CD4-positive, alpha-beta T cell (primary cell): Measurements from ENCODE around the gene ZNF385D. TPM values are rescaled to one million over a fixed set of nuclear protein-coding genes. Genes with fewer than 3 reads are reported as not detected.

ENCODE experiments used
- ATAC-seq: fragments of 200-7000 bp; cut with Tn5 transposase; one replicate; pipeline ENCODE4 v1.10.0; 2022; ENCODE audit warnings: mild to moderate bottlenecking; ENCODE audit not compliant: poor library complexity
- CTCF ChIA-PET: fragments of 350-600 bp; sonication (Branson Sonifier 250); formaldehyde crosslinking; loops from one replicate; lab custom pipeline; 2021; ENCODE audit warnings: antibody characterized with exemption, inconsistent platforms; lab: Charles Lee
- POLR2A ChIA-PET: fragments of 350-600 bp; sonication (Branson Sonifier 250); formaldehyde crosslinking; loops from one replicate; lab custom pipeline; 2021; ENCODE audit warnings: antibody characterized with exemption, inconsistent platforms; lab: Charles Lee
- DNase-seq, 14 experiments: peaks; one replicate each; pipeline ENCODE4 v3.0.0-alpha.2; 2013 to 2020; ENCODE audit warnings: mixed read lengths in 2 of 14
- H3K27ac ChIP-seq, 2 donors: one replicate each; pipeline versions ENCODE4 v1.5.1 to v1.7.0; 2013; ENCODE audit warnings: low read length in 2 of 2, low read depth in 1 of 2, mild to moderate bottlenecking in 1 of 2
- H3K27me3 ChIP-seq, 2 experiments: 1 replicate in 1 of 2; 2 replicates in 1 of 2; pipeline versions ENCODE4 v1.6.1 to v1.7.0; 2013; ENCODE audit warnings: low read length in 2 of 2, control low read depth in 1 of 2, mild to moderate bottlenecking in 1 of 2, moderate library complexity in 1 of 2; ENCODE audit not compliant: insufficient read depth in 2 of 2, control insufficient read depth in 1 of 2
- H3K36me3 ChIP-seq: one replicate; pipeline ENCODE4 v1.6.1; 2013; ENCODE audit warnings: low read length, control low read depth; ENCODE audit not compliant: insufficient read depth
- H3K4me1 ChIP-seq: one replicate; pipeline ENCODE4 v1.6.1; 2013; ENCODE audit warnings: low read length, control low read depth; ENCODE audit not compliant: insufficient read depth
- H3K4me3 ChIP-seq: one replicate; pipeline ENCODE4 v1.5.1; 2013; ENCODE audit warnings: mild to moderate bottlenecking, low read length, moderate library complexity
- H3K9me3 ChIP-seq, 2 experiments: 1 replicate in 1 of 2; 2 replicates in 1 of 2; pipeline versions ENCODE4 v1.6.1 to v1.7.0; 2013; ENCODE audit warnings: low read length in 2 of 2, mild to moderate bottlenecking in 2 of 2, control low read depth in 1 of 2, moderate library complexity in 1 of 2; ENCODE audit not compliant: control insufficient read depth in 1 of 2, insufficient read depth in 1 of 2
- H3K27ac Mint-ChIP-seq: one replicate; pipeline ENCODE4 v1.8.0; 2020; ENCODE audit warnings: mixed read lengths
- H3K27me3 Mint-ChIP-seq: one replicate; pipeline ENCODE4 v1.8.0; 2021; ENCODE audit warnings: mixed read lengths
- H3K36me3 Mint-ChIP-seq: one replicate; pipeline ENCODE4 v1.8.0; 2021; ENCODE audit warnings: low read depth, mixed read lengths
- H3K4me1 Mint-ChIP-seq: one replicate; pipeline ENCODE4 v1.8.0; 2021; ENCODE audit warnings: low read depth, mixed read lengths
- H3K4me3 Mint-ChIP-seq: one replicate; pipeline ENCODE4 v1.8.0; 2020; ENCODE audit warnings: mild to moderate bottlenecking, mixed read lengths
- H3K9me3 Mint-ChIP-seq: one replicate; pipeline ENCODE4 v1.8.0; 2020; ENCODE audit warnings: mixed read lengths
- CTCF ChIP-seq: fragments of 200-600 bp; IDR thresholded peaks from one replicate; pipeline ENCODE4 v1.8.0; 2022; ENCODE audit warnings: antibody characterized with exemption, mild to moderate bottlenecking
- intact Hi-C, 2 experiments: fragments of 100-400 bp; cut with DNase I in 1 of 2; cut with micrococcal nuclease in 1 of 2; formaldehyde crosslinking; loops; one replicate each; pipeline versions ENCODE4 v1.15.1 to v1.9.0; 2023 to 2025; cut with DNase I, micrococcal nuclease
- total RNA-seq, 174 experiments: library from RNA in 2 of 174; stranded (reverse) in 2 of 174; gene quantifications; one replicate each; pipeline ENCODE4 v1.2.3 and lab custom pipeline; 2021 to 2026

ZNF385D gene
- total RNA-seq, 2 experiments from 2014 or later = not detected

- Histone ChIP-seq H3K27me3 (no peaks in the 10 kb centered on the region), H3K27ac (no peak overlapping the region), H3K36me3 (no peaks in the 10 kb centered on the region), H3K4me1 (no peaks in the 10 kb centered on the region), H3K9me3 (no peaks in the 10 kb centered on the region), H3K4me3 (no peak overlapping the region)
- Mint-ChIP-seq H3K27ac (no peak overlapping the region), H3K9me3 (peaks cover 6% of the 10 kb centered on the region), H3K27me3 (no peaks in the 10 kb centered on the region), H3K36me3 (no peaks in the 10 kb centered on the region), H3K4me1 (no peaks in the 10 kb centered on the region), H3K4me3 (no peak overlapping the region)
- POLR2A ChIA-PET = no interaction called here
- intact Hi-C loops = no loop called here
- CTCF ChIA-PET = no interaction called here
- ATAC-seq (no peak), DNase-seq (no peak)
- no peak for TF ChIP-seq CTCF
Observed at GRCh38 chr3:21654241-21654640, 96.8 kb downstream of the ZNF385D start.

- POLR2A ChIA-PET = no interaction called here
- Histone ChIP-seq H3K36me3 (no peaks in the 10 kb centered on the region), H3K4me3 (no peak overlapping the region), H3K4me1 (no peaks in the 10 kb centered on the region), H3K9me3 (no peaks in the 10 kb centered on the region), H3K27ac (no peak overlapping the region), H3K27me3 (no peaks in the 10 kb centered on the region)
- Mint-ChIP-seq H3K4me1 (no peaks in the 10 kb centered on the region), H3K4me3 (no peak overlapping the region), H3K36me3 (no peaks in the 10 kb centered on the region), H3K9me3 (peaks cover 6% of the 10 kb centered on the region), H3K27me3 (no peaks in the 10 kb centered on the region), H3K27ac (no peak overlapping the region)
- no peak for TF ChIP-seq CTCF
- intact Hi-C loops = no loop called here
- ATAC-seq = no peak
- CTCF ChIA-PET = no interaction called here
- DNase-seq = no peak
Observed at GRCh38 chr3:21649519-21649918, 101.5 kb downstream of the ZNF385D start.

GRCh38 chr3:21647961-21648360 is 103.0 kb downstream of the ZNF385D start:
- Mint-ChIP-seq H3K27ac (no peak overlapping the region), H3K4me1 (no peaks in the 10 kb centered on the region), H3K27me3 (no peaks in the 10 kb centered on the region), H3K9me3 (peaks cover 3% of the 10 kb centered on the region), H3K36me3 (no peaks in the 10 kb centered on the region), H3K4me3 (no peak overlapping the region)
- ATAC-seq = no peak
- intact Hi-C loops = no loop called here
- no peak overlapping the region for H3K4me3 ChIP-seq
- POLR2A ChIA-PET = no interaction called here
- CTCF ChIA-PET = no interaction called here
- no peaks in the 10 kb centered on the region for H3K27me3 ChIP-seq
- no peaks in the 10 kb centered on the region for H3K4me1 ChIP-seq
- no peak for DNase-seq
- H3K27ac ChIP-seq = no peak overlapping the region
- H3K9me3 ChIP-seq = no peaks in the 10 kb centered on the region
- H3K36me3 ChIP-seq = no peaks in the 10 kb centered on the region
- TF ChIP-seq CTCF = no peak
